ENCODE results near the gene ADAMTSL2.

ADAMTSL2 gene

DNA sequence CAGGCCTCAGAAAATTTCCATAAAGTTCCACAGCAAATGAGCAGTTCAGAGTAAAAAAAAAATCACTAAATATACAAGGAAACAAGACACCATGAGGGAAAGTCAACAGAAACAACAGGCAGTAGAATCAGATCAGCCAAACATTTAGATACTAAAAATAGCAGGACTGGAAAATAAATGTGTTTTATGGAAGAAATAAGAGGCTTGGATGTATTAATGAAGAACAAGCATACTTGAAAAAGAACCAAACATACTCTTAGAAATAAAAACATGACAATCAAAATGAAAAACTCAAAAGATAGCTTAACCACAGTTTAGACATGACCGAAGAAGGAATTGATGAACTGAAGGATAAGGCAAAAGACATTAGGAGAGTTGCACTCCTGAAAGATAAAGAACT, 32.4 kb upstream of the ADAMTSL2 start:
- DNase-seq = no peak

DNA sequence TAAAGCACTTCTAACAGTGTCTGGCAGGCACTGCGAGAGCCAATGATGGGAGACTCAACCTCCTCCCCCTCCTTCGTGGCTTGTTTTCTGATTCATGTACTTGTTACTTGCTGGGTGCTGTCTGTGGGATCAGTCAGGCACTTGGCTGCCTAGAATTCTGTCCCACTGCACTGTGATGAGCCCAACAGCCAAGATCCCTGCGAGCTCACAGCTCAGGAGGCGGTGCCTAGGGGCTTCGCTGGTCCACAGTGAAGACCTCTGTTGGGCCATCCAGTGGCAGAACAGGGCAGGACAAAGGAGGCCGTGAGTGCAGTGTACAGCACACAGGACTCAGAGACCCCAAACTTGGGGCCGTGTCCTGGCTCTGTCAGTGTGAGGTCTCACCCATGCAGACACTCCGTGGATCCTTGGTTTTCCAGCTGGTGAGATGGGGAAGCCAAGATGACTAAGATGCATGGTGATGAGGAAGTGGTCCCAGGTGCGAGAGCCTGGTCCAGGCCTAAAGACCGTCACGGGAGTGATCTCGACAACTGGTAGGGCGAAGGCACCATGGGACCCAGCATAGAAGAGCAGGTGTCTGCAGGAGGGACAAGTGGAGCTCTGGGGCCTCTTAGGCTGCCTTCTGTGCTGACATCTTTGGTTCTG, 29.2 kb upstream of the ADAMTSL2 start:
- DNase-seq = no peak

DNA sequence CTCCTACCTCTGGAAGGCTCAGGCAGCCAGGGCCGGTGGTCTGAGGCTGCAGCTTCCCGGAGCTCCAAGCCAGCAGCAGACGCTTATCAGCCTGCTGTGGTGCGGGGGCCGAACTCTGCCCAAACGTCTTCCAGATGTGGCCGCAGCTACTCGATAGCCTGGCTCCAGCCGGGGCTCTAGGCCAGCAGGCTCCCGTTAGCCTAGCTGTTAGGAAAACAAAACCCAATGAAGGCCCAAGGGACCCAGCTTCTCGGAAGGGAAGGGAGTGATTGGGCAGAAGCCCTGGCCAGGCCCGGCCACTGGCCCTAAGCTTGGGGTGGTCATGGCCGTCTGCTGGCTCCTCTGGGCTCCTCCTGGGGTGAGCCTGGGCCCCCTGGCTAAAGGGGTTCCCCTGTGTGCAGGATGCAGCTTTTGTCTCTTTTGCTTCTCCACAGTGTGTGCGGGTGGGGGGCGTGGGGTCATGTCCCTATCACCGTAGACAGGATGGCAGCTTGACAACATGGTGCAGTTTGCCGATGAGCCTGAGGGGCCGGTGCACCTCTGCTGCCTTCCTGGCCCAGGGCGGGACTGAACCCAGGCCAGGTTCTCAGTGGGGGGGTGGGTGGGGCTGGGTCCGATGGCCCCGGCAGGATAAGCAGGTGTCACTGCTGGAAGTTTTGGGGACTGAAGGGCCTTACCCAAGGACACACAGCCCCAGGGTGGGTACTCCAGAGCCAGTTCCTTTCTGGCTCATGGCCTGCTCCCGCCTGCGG, 28.4 kb upstream of the ADAMTSL2 start:
- DNase-seq = no peak

DNA sequence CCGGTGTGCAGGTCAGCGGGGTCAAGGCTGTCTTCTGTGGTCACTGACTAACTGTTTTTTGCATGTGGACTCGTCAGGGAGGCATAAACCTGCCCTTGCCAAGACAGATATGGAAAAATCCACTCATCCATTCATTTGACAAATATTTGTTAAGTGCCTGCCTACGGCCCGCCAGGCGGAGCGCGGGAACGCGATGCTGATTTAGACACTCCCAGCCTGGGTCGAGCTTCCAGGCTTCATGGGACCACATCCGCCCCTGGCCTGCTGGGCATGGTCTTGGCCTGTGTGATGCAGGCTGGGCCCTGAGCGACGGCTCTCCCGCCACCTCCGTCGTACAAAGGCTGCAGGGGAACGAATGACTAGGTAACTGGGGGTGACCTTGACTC, 27.9 kb upstream of the ADAMTSL2 start:
- DNase-seq = no peak

DNA sequence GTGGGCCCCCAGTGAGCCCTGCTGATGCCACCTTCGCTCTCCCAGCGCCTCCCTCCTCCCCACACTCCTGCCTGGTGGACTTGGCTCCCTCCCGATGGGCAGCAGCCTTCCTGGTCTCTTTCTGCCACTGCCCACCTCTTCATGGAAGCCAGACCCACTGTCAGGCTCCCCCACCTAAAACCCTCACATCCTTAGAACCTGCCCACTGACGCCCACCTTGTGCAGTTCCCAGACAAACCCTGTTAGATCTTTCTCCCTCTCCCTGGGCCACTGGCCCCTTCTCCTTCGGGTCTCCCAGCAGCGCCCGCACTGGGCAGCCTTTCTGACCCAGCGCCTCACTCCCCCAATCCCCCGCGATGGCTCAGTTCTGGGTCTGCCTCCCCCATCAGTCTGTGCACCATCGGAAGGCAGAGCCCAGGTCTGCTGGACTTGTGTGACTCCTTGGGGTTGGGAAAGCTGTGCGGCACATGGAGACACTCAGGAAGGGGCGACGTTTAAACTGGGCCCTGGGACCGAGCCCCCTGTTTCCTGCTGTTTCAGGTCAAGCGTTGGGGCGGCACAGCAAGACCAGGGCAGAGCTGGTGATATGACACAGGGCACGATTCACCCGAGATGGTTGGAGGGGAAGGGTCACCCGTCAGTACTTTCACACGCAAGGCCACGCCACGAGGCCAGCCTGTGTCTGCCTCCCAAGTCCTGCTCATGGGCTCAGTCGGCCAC, 27.1 kb upstream of the ADAMTSL2 start:
- no peak for DNase-seq

DNA sequence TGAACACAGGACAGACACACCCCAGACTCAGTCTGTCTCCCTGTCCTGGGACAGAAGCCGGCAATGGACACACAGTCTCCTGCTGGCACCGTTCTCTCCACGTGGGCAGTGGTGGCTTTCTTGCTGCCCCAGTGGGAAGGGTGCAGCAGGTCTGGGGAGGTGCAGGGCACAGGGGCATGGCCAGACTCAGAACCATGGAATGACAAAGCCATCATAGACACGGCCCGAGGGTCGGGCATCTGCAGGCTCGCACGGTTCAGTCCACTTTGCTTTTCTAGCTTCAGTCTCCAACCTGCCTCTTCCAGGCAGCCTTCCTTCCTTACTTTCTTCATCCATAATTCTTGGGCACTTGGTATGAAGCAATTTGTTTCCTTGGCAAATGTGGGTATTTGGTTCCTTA, 26.5 kb upstream of the ADAMTSL2 start:
- no peak for DNase-seq

DNA sequence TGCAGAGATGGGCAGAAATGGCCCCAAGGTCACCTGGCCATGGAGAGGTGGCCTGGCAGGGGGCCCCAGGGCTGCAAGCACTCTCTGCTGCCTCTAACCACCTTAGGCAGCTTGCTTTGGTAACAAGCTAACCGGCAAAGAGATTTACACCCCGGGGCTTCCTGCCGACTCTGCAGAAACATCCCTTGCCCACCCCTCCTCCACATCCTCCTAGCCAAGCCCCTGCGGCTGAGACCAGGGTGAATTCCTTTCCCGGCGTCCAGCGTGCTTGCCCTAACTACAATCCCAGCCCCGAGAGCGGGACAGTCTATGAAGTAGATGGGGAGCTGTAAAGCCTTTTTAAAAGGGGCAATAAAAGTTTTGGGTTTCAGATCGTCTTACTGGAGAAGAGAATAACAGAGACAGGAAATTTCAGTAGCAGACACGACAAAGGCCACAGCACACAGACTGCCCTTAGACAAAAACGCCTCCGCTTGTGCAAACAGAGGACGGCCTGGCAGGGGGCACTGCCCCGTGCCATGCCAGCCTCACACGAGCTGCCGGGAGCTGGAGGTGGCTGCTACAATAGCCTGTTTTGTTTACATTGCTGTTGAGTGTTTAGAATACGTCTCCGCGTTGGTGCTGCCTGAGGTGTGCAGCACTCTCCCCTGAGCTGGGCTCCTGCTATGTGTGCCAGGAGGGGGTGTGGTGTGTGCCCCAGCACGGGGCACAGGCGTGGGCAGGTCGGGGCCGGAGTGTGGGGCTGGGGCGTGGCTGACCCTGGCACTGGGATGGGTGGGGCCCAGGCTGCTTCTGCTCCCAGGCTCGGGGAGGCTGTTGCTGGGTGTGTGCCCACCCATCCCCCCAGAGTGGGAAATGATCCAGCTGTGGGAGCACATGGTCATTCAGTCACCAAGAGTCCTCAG, 25.1 kb upstream of the ADAMTSL2 start:
- DNase-seq = peak in 1 of 2 experiments; percentile 25

DNA sequence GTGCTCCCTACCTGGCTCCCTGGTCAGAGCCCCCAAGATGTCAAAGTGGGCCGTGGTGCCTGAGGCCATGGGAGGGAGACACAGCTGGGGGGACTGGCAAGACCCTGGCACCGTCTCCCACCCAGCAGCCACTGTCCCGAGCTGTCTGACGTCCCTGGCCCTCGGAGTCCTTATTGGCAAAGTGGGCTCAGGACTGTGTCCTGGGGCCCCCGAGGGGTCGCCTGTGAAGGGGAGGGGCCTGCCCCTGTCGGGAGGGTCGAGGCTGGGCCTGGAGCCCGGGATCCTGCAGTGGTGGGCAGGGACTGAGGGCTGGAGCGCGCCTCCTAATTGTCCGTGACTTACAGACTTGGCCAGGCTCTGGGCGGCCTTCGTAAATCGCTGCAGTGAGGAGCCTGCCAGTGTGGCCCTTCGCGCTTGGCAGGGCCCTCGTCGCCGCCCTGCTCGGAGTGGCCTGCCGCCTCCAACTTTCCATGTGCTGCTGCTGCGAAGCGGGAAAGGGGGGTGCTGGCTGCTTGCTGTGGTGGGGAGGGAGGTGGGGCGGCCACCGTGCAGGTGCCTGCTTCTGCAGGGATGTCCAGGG, 23.5 kb upstream of the ADAMTSL2 start:
- no peak for DNase-seq

DNA sequence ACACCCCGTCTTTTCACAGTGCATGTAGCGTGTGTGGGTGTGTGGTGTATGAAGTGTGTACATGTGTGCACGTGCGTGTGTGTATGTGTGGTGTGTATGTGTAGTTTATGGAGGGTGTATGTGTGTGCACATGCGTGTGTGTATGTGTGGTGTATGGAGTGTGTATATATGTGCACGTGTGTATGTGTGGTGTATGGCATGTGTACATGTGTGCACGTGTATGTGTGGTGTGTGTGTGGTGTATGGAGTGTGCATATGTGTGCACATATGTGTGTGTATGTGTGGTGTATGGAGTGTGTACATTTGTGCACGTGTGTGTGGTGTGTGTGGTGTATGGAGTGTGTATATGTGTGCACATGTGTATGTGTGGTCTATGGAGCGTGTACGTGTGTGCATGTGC, 22.9 kb upstream of the ADAMTSL2 start:
- no peak for DNase-seq

DNA sequence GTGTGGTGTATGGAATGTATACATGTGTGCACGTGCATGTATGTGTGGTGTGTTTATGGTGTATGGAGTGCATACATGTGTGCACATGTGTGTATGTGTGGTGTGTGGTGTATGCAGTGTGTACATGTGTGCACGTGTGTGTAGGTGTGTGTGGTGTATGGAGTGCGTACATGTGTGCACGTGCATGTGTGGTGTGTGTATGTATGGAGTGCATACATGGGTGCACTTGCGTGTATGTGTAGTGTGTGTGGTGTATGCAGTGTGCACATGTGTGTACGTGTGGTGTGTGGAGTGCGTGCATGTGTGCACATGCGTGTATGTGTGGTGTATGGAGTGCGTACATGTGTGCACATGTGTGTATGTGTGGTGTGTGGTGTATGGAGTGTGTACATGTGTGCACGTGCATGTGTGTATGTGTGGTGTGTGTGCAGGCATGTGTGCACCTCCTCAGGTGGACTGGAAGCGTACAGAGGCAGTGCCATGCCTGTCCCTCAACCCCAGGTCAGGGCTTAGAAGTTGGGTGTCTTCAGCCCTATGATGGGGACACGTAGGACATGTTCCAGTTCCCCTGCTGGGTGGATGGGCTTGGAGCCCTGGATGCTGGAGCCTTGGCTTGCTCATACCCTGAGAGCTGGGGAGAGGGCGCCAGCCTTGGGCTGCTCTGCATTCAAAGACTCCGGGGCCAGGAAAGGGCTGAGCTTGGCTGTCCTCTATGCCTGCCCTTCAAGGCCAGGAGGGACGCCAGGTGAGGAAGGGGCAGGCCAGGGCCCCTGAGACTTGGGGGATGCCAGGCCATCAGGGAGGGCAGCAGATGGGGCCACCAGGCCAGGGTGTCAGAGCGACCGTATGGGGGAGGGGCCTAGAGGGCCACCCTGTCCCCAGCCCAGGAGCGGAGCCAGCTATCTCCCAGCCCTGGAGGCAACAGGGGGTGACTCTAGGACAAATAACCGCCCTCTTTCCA, 22.0 kb upstream of the ADAMTSL2 start:
- no peak for DNase-seq

DNA sequence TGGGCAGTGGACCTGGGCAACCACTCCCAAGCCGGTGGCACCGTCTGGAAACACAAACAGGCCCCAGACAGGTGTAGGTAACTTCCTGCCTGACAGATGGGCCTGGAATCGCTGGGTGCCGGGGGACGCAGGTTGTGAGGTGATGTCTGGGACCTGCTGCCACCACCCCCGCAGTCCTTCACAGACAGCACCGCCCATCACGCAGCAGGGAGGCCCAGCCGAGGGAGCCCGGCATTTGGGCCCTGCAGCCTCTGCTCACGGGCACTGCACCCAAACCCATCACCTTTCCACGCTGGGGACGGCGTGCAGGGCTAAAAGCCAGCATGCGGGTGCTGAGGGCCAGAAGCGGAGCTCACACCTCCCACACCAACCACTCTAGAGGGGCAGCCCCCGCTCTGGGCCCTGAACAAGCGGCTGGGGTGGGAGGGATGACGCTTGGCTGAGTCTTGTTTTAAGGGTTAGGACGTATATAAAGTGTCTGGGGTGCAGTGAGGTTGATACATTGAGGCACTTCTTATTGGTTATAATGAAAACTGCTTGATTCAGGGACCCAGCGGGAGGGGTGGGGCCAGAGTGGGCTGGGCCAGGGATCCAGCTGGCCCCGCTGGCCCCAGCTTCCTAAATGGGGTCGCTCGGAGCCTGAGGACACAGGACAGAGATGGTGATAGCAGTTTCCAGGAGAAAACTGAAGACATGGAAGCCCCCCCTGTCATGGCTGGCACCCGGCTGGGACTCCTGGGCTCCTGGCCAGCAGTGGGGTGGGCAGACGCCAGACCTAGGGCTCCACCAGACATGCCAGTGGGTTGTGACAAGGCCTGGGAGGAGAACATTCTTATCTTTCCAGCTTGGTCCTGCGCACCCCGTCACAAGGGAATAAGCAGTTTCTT, 21.0 kb upstream of the ADAMTSL2 start:
- no peak for DNase-seq

DNA sequence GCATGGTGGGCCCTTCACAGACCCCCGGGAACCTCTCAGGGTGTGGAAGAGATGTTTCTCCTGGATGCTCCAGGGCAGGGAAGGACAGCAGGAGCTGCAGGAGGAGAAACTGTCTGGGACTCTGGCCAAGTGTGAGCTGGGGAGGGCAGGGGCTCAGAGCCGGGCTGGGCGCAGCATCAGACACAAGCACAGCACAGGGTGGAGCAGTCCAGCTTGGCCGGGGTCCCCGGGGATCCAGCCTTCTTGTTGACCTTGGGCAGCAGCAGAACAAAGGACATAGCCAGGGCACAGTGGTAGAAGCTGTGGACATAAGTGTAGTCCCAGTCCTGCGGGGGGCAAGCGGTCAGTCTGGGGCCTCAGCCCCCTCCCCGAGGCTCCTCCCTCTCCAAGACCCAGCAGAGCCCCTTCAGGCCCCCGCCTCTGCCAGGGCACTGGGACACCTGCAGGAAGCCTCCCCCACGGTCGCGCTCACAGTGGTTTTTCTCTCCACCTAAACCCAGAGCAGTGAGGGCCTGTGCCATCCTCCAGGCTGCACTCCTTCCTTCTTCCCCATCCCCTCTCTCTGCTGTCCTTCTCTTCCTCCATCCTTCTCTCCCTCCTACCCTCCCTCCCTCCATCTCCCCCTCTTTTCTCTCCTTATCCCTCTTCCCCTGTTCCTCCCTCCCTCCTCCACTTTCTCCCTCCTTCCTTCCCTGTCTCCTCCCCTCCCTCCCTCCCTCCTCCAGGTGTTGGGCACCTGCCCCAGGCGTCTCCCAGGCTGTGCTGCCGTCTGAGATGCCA, 19.9 kb upstream of the ADAMTSL2 start:
- no peak for DNase-seq

DNA sequence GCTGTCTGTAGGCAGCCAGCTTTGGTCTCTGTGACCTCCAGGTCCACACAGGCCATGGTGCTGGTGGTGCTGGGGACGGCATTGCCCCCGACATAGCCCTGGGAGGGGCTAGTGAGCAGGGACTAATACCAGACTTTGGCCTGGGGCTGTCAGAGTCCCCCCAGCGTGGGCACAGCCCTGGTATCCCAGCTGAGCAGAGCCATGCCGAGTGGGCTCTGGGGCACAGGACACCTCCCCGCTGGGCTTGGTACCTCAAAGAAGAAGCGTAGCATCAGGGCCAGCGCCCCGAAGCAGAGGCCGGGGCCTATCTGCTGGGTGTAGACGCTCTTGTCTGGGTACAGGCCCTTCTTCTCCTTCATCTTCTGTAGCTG, 19.3 kb upstream of the ADAMTSL2 start:
- no peak for DNase-seq

DNA sequence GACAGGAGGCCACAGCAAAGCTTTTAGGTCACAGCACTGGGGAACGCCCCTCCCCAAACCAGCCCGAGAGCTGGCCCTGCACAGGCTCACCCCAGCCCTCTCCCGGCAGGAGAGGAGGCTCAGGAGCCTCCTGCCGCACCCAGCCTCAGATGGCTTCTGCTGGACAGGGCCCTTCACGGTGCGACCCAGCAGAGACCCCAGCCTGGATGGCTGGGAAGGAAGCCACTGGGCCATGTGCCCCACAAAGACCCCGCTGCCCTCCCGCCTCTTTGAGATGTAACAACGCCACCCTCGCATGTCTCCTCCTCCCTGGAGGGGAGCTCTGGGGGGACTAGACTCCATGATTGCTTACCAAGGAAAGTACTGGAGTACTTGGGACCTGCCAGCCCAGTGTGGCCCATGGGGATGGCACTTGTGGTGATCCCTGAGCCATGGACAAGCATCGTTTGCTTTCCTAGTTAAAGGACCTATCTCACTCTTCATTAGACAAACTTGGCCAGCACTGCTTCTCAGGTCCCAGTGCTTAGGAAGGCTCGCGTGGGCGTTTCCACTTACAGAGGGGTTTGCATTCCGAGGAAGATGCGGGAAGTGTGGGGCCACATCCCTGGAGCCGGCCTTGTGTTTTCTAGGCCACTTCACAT, 18.8 kb upstream of the ADAMTSL2 start:
- no peak for DNase-seq

DNA sequence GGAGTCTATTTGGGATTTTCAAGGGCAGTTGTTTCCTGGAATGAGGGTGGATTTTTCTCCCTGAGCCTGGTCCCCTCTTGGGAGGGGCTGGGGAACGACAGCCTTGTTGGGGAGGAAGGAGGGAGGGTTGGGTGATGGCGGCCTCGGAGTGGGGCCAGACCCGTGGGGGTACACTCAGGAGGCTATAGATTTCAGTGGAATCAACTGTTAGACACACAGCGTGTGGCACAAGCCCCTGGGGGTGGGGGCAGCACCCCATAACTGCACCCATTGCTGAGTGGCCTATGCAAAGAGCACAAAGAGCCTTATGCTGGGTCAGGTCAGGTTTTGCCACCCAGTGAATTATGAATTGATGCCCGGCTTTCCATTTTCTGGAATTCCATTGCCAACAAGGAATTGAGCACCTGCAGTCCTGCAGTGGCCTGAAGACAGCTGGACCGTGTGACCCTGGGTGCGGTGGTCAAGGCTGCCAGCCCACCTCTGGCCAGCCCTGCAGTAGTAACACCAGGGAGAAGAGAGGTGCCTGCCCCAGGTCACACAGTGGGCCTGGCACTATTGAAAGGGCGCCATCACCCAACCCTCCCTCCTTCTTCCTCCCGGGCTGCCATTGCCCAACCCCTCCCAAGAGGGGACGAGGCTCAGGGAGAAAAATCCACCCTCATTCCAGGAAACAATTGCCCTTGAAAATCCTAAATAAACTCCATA, 18.1 kb upstream of the ADAMTSL2 start:
- no peak for DNase-seq

DNA sequence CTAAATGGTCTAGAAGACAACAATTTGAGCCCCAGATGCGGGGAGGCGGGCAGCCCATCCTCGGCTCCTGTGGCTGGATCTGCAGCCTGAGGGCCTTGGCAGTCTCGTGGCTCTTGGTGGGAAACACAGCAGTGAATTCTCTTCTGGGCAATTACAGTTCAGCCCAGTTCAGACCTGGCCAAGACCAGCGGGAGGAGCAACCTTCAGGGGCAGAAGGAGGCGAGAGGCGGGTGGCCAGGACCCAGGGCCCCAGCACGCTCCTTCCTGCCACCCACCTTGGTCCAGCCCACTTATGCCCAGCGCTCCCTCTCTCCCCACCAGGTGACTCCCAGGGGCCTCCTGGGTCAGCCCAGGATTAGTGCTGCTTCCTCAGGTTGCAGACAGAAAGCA, 17.5 kb upstream of the ADAMTSL2 start:
- DNase-seq = no peak

DNA sequence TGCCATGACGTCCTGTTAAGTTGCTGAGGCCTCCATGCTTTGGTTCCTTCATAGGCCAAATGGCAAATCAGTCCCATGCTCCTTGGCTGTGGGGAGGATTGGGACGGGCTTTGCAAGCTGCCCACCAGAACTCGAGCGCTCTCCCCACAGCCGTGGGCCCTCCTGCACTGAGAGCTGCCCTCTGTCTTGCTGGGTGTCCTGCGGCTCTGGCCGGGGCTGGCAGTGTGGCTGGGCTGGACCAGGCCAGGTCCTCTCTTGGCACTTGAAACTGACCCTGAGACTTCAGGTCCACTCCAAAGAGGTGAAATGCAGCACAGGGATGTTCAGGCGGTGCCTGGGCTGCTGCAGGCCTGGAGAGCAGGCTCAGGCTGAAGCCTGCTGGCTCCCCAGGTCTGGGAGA, 16.8 kb upstream of the ADAMTSL2 start:
- no peak for DNase-seq

DNA sequence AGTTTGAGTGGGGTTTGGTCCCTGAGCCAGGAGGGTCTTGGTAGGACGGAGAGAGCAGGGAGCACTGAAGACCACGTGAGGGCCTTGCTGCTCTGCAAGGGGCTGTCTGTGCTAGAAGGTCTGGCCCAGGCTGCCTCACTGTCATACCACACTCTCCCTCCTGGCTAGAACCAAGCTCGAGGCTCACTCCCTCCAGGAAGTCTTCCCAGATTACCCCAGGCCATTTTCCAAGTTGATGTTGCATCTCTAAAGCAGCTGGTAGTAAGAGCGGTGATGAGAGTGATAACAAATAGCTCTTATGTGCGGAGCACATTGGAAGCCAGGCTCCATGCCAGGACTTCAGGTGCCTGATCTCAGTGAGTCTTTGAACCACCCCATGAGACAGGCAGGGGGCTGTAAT, 16.3 kb upstream of the ADAMTSL2 start:
- DNase-seq = no peak
